Stomach (tissue), 9 donors: ENCODE results near the gene MAB21L1. TPM values are rescaled to one million over a fixed set of nuclear protein-coding genes. Genes with fewer than 3 reads are reported as not detected.

ENCODE experiments used
- DNase-seq, 2 donors: peaks; one replicate each; pipeline versions ENCODE4 v3.0.0 to v3.0.0-alpha.2; 2013 to 2019
- H3K27ac ChIP-seq, 5 donors: fragments of 200-600 bp in 4 of 5; sonication (generic) in 4 of 5; one replicate each; pipeline ENCODE4 v1.5.1; 2013 to 2019; ENCODE audit warnings: mild to moderate bottlenecking in 1 of 5, moderate library complexity in 1 of 5
- H3K27me3 ChIP-seq, 3 donors: fragments of 200-600 bp; sonication (generic); one replicate each; pipeline ENCODE4 v1.5.1; 2017 to 2019; ENCODE audit warnings: mixed run types in 1 of 3
- H3K36me3 ChIP-seq, 4 donors: fragments of 200-600 bp; sonication (generic); 1 replicate in 3 of 4; 2 replicates in 1 of 4; pipeline ENCODE4 v1.5.1; 2016 to 2019
- H3K4me1 ChIP-seq, 4 donors: fragments of 200-600 bp; sonication (generic); one replicate each; pipeline ENCODE4 v1.5.1; 2016 to 2019
- H3K4me3 ChIP-seq, 4 donors: fragments of 200-600 bp; sonication (generic) in 3 of 4; one replicate each; pipeline ENCODE4 v1.5.1; 2016 to 2019; ENCODE audit warnings: mild to moderate bottlenecking in 1 of 4
- H3K9me3 ChIP-seq, 4 donors: fragments of 200-600 bp; sonication (generic); one replicate each; pipeline ENCODE4 v1.5.1; 2016 to 2019
- CTCF ChIP-seq, 7 experiments: fragments of 450-650 bp in 4 of 7; fragments of 200-600 bp in 3 of 7; sonication (generic) in 3 of 7; IDR thresholded peaks; one replicate each; pipeline ENCODE4 v1.5.1; 2016 to 2019; ENCODE audit warnings: antibody characterized with exemption in 7 of 7, control low read depth in 2 of 7, mild to moderate bottlenecking in 1 of 7
- EP300 ChIP-seq: sonication (generic); formaldehyde crosslinking; IDR thresholded peaks from one replicate; pipeline ENCODE4 v1.6.1; 2017; ENCODE audit warnings: antibody characterized with exemption
- POLR2A ChIP-seq, 4 donors: fragments of 450-650 bp; IDR thresholded peaks; one replicate each; pipeline ENCODE4 v1.6.1; 2016; ENCODE audit warnings: antibody characterized with exemption in 4 of 4, control low read depth in 2 of 4, mild to moderate bottlenecking in 1 of 4, moderate library complexity in 1 of 4
- POLR2AphosphoS5 ChIP-seq, 3 donors: sonication (generic); formaldehyde crosslinking; IDR thresholded peaks; one replicate each; pipeline ENCODE4 v1.6.1; 2016; ENCODE audit warnings: antibody characterized with exemption in 3 of 3
- WGBS, 5 donors: extraction: QIAGEN DNeasy Blood & Tissue Kit in 3 of 5; methylation state at CpG; one replicate each; pipeline versions ENCODE4 v1.1.5 to v1.1.7; 2013 to 2018; 5-methylcytosine and 5-hydroxymethylcytosine counted together
- intact Hi-C: fragments of 100-400 bp; cut with DNase I; formaldehyde crosslinking; loops from one replicate; pipeline ENCODE4 v1.15.1; 2023; ENCODE audit warnings: low total_unique reads
- polyA plus RNA-seq, 3 donors: library from polyadenylated mRNA; stranded (reverse); fragments of 200-250 nt; gene quantifications; one replicate each; pipeline ENCODE4 v1.2.3, GENCODE V29; 2013
- total RNA-seq, 5 donors: library from RNA; depleted of rRNA; stranded (reverse); fragments of >200 nt; gene quantifications; one replicate each; pipeline versions ENCODE4 v1.1.0 to v1.2.3, GENCODE V29; 2014 to 2016
- donor health status: healthy with polysubstance abuse.
- donor health status: Bipolar disorder and iron deficiency.
- donor health status: healthy.

The MAB21L1 gene
- total and polyA plus RNA-seq, 8 donors, result 0.30 to 2.0 (median 1.0) TPM; not detected in 3

DNA sequence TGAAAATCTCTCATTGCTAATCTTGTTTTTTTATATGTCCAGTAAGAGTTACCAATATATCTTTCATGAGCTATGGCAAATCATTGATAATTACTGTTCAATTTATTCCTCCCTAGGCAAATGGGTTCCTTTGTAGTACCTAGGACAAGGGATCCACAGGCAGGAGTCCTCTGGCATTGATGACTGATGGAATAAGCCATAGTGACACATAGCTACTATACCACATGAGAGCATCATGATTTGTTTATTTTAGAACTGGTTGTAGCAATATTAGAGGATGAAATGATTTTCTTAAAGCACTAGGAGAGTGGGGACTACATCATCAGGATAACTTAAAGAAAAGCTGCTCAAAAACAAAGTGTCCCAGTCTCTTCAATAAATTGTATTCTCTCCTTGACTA, 21.7 kb upstream of the MAB21L1 start:
- intact Hi-C loops, result no loop called here

DNA sequence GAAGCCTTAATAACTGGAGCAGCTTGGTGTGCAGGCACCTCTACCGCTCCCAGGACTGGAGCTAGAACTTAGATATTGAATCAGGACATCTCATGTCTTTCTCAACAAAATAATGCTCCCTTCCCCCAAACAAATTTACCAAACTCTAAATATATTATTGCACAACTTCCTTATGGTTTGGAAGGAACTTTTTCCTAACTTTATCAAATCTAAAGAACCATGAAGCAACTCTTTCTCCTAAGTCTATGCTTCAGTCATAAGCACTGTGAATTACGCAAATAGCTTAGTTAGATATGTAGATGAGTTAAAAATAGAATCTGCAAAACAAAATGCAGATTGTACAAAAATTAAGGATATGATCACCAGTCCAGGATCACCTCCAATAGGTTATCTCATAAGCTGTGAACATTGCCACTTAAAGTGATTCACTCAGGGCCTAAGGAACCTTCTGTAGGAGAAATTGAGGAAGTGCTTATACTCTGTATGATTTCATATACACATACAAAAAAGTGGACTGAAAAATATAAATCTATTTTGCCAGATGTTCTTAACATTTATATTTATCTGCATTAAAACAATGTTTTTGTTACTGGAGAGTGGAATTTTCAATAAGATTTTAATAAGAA, 20.4 kb upstream of the MAB21L1 start:
- Histone ChIP-seq H3K9me3 (no peaks in the 10 kb centered on the region), H3K27ac (no peak overlapping the region), H3K4me3 (no peak overlapping the region), H3K36me3 (no peaks in the 10 kb centered on the region), H3K27me3 (no peaks in the 10 kb centered on the region), H3K4me1 (no peaks in the 10 kb centered on the region)
- WGBS, 5 donors, result 82 to 97% (median 93%) methylated on average over 2 of the region's 2 CpGs
- no peak for TF ChIP-seq CTCF (IDR thresholded peaks at IDR 0.05)
- TF ChIP-seq POLR2A (IDR thresholded peaks at IDR 0.05), result no peak
- no peak for TF ChIP-seq EP300
- TF ChIP-seq POLR2AphosphoS5 (IDR thresholded peaks at IDR 0.05), result no peak
- intact Hi-C loops, result no loop called here
- no peak for DNase-seq

More for the DNA sequence above, 21.7 kb upstream of the MAB21L1 start:
- TF ChIP-seq POLR2A (IDR thresholded peaks at IDR 0.05) (no peak), CTCF (IDR thresholded peaks at IDR 0.05) (no peak), EP300 (no peak), POLR2AphosphoS5 (IDR thresholded peaks at IDR 0.05) (no peak)
- Histone ChIP-seq H3K36me3 (no peaks in the 10 kb centered on the region), H3K9me3 (no peaks in the 10 kb centered on the region), H3K27me3 (no peaks in the 10 kb centered on the region), H3K27ac (no peak overlapping the region), H3K4me3 (no peak overlapping the region), H3K4me1 (no peaks in the 10 kb centered on the region)
- no peak for DNase-seq

DNA sequence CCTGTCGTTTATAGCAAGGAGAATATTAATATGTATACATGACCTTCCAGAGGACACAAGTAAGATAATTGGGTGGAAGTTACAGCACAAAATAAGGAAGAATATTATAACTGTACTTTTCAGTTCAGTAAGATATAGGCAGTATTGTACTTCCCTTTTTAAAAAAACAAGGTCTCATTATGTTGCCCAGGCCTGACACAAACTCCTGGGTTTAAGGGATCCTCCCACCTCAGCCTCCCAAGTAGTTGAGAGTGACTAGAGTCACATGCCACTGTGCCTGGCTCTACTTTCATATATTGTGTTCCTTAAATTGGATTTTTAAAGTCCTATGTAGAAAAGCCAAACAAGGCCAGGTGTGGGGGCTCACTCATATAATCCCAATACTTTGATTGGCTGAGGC, 19.5 kb upstream of the MAB21L1 start:
- Histone ChIP-seq H3K9me3 (no peaks in the 10 kb centered on the region), H3K27me3 (no peaks in the 10 kb centered on the region), H3K36me3 (no peaks in the 10 kb centered on the region), H3K4me1 (no peaks in the 10 kb centered on the region), H3K27ac (no peak overlapping the region), H3K4me3 (no peak overlapping the region)
- WGBS, 5 donors, result 67 to 85% (median 74%) methylated on average over 1 of the region's 1 CpG
- intact Hi-C loops, result no loop called here
- TF ChIP-seq POLR2AphosphoS5 (IDR thresholded peaks at IDR 0.05) (no peak), POLR2A (IDR thresholded peaks at IDR 0.05) (no peak)
- no peak for DNase-seq

GRCh38 chr13:35489050-35489449, 12.6 kb upstream of the MAB21L1 start:
- no peaks in the 10 kb centered on the region for H3K27me3 ChIP-seq
- intact Hi-C loops, result no loop called here
- 79 to 86% (median 83%) methylated on average over 4 of the region's 4 CpGs for WGBS, 5 donors
- no peak overlapping the region for H3K27ac ChIP-seq
- no peaks in the 10 kb centered on the region for H3K9me3 ChIP-seq
- TF ChIP-seq CTCF (IDR thresholded peaks at IDR 0.05) (no peak), POLR2A (IDR thresholded peaks at IDR 0.05) (no peak), EP300 (no peak), POLR2AphosphoS5 (IDR thresholded peaks at IDR 0.05) (no peak)
- no peaks in the 10 kb centered on the region for H3K4me1 ChIP-seq
- no peaks in the 10 kb centered on the region for H3K36me3 ChIP-seq
- DNase-seq, result no peak
- no peak overlapping the region for H3K4me3 ChIP-seq

DNA sequence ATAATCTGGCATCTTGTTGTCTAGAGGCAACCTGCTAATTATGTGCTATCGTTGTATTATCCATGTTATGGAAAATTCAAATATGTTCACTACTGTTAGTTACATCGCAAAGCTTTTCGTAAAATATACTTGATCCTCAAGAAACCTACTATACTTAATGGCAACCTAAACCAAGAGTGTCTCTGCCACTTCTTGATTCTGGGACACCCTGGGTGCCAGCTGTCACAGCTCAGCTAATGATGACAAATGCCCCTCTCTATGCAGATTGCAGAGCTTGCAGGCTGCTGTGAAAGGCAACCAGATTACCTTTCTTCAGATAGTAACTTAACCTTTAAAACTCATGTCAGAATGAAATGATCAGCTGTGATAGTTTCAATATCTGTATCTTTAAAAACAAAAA, 8.9 kb upstream of the MAB21L1 start:
- Histone ChIP-seq H3K4me3 (no peak overlapping the region), H3K27me3 (no peaks in the 10 kb centered on the region), H3K27ac (no peak overlapping the region), H3K4me1 (no peaks in the 10 kb centered on the region), H3K9me3 (no peaks in the 10 kb centered on the region), H3K36me3 (no peaks in the 10 kb centered on the region)
- DNase-seq, result peak in 1 of 2 donors; percentile 18
- TF ChIP-seq POLR2A (IDR thresholded peaks at IDR 0.05), result no peak
- no peak for TF ChIP-seq POLR2AphosphoS5 (IDR thresholded peaks at IDR 0.05)
- intact Hi-C loops, result no loop called here
- 93 to 97% (median 96%) methylated on average over 3 of the region's 3 CpGs for WGBS, 5 donors
